Kidney epithelial cell (primary cell): ENCODE data around the gene SORCS2. TPM values are rescaled to one million over a fixed set of nuclear protein-coding genes. Genes with fewer than 3 reads are reported as not detected.

ENCODE experiments used
- DNase-seq: peaks from one replicate; pipeline ENCODE4 v3.0.0-alpha.2; 2010; ENCODE audit warnings: low read depth
- H3K27me3 ChIP-seq: 2 replicates; pipeline ENCODE4 v1.6.0; 2011; ENCODE audit warnings: low read length; ENCODE audit not compliant: control insufficient read depth, insufficient read depth
- H3K36me3 ChIP-seq: 2 replicates; pipeline ENCODE4 v1.5.1; 2011; ENCODE audit warnings: low read length; ENCODE audit not compliant: control insufficient read depth, insufficient read depth
- H3K4me3 ChIP-seq: 2 replicates; pipeline ENCODE4 v1.5.1; 2011; ENCODE audit warnings: low read depth, mild to moderate bottlenecking, control low read depth, low read length
- total RNA-seq: library from RNA; depleted of rRNA; stranded (reverse); fragments of >200 nt; gene quantifications from 2 replicates; pipeline ENCODE4 v1.2.3, GENCODE V29; 2015
- TF ChIP-seq, protein P1 (sequence below): IDR thresholded peaks from 2 replicates; pipeline ENCODE4 v1.5.1; 2011; ENCODE audit warnings: mild to moderate bottlenecking, moderate library complexity, low read length, control low read depth, inconsistent platforms; ENCODE audit not compliant: insufficient read depth, poor library complexity, severe bottlenecking

The SORCS2 gene
- total RNA-seq, 1 donor from 2014 or later = 1.4 TPM

- Histone ChIP-seq H3K27me3 (no peaks in the 10 kb centered on the region), H3K36me3 (no peaks in the 10 kb centered on the region), H3K4me3 (no peak overlapping the region)
- DNase-seq = no peak
- TF ChIP-seq, protein P1, sequence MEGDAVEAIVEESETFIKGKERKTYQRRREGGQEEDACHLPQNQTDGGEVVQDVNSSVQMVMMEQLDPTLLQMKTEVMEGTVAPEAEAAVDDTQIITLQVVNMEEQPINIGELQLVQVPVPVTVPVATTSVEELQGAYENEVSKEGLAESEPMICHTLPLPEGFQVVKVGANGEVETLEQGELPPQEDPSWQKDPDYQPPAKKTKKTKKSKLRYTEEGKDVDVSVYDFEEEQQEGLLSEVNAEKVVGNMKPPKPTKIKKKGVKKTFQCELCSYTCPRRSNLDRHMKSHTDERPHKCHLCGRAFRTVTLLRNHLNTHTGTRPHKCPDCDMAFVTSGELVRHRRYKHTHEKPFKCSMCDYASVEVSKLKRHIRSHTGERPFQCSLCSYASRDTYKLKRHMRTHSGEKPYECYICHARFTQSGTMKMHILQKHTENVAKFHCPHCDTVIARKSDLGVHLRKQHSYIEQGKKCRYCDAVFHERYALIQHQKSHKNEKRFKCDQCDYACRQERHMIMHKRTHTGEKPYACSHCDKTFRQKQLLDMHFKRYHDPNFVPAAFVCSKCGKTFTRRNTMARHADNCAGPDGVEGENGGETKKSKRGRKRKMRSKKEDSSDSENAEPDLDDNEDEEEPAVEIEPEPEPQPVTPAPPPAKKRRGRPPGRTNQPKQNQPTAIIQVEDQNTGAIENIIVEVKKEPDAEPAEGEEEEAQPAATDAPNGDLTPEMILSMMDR = no peak
These were observed 399.2 kb downstream of the SORCS2 start for GRCh38 chr4:7591409-7592053.

- Histone ChIP-seq H3K27me3 (no peaks in the 10 kb centered on the region), H3K36me3 (no peaks in the 10 kb centered on the region), H3K4me3 (no peak overlapping the region)
- TF ChIP-seq, protein P1 = no peak
- no peak for DNase-seq
These were observed 401.5 kb downstream of the SORCS2 start for GRCh38 chr4:7593646-7594412.

- no peaks in the 10 kb centered on the region for H3K27me3 ChIP-seq
- TF ChIP-seq, protein P1 = no peak
- H3K36me3 ChIP-seq = no peaks in the 10 kb centered on the region
- no peak for DNase-seq
- H3K4me3 ChIP-seq = no peak overlapping the region
These were observed 403.7 kb downstream of the SORCS2 start for GRCh38 chr4:7595934-7596461.

DNA sequence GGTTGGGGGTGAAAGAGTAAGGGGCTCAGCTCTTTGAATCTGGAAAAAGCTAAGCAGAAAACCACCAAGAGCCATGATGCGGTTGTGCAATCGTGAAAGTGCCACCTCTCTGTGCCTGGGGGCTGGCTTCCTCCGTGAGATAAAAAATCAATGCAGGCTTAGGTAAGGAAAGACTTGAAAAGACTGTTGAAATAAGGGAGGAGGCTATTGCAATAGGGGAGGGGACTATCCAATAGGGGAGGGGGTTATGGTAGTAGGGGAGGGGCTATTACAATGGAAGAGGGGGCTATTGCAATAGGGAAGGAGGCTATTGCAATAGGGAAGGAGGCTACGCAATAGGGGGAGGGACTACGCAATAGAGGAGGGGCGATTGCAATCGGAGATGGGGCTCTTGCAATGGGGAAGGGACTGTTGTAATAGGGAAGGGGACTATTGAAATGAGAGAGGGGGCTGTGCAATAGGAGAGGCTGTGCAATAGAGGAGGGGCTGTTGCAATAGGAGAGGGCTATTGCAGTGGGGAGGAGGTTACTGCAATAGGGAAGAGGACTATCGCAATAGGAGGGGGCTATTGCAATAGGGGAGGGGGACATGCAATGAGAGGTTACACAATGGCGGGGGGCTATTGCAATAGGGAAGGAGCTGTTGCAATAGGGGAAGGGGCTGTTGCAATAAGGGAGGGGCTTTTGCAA, 404.7 kb downstream of the SORCS2 start:
- Histone ChIP-seq H3K27me3 (no peaks in the 10 kb centered on the region), H3K36me3 (no peaks in the 10 kb centered on the region), H3K4me3 (no peak overlapping the region)
- TF ChIP-seq, protein P1 = no peak
- no peak for DNase-seq

GRCh38 chr4:7598939-7599790, 406.8 kb downstream of the SORCS2 start:
- Histone ChIP-seq H3K27me3 (no peaks in the 10 kb centered on the region), H3K36me3 (no peaks in the 10 kb centered on the region), H3K4me3 (no peak overlapping the region)
- TF ChIP-seq, protein P1 = no peak
- no peak for DNase-seq
